DMS 273 treated with DMSO at 0.1 percent for 48 hours (cell line): ENCODE measurements around the gene EYA3.

Source experiments
- DNase-seq: peaks from one replicate; lab custom pipeline; 2025; lab: John Stamatoyannopoulos, UW

The EYA3 gene

GRCh38 chr1:27936370-27936769 lies 152.0 kb downstream of the EYA3 start:
- DNase-seq, result no peak

- DNase-seq, result no peak
Observed at GRCh38 chr1:27935721-27936120, 152.7 kb downstream of the EYA3 start.

- no peak for DNase-seq
Observed at GRCh38 chr1:27934818-27935549, 153.4 kb downstream of the EYA3 start, which contains the start of gene SMPDL3B. Gene SMPDL3B, plus strand, starts transcription at chr1:27935000. Its CDS starts 184 bp downstream, at chr1:27935184.

GRCh38 chr1:27931759-27932158 lies 156.7 kb downstream of the EYA3 start:
- DNase-seq, result no peak

GRCh38 chr1:27931184-27931583 lies 157.2 kb downstream of the EYA3 start:
- no peak for DNase-seq

- DNase-seq, result no peak
Observed at GRCh38 chr1:27928216-27928954, 160.0 kb downstream of the EYA3 start.

- DNase-seq, result no peak
Observed at GRCh38 chr1:27922272-27922671, 166.1 kb downstream of the EYA3 start.
